Erythroblast (primary cell): Measurements from ENCODE around the gene ITIH4.

Experiments
- DNase-seq, 2 experiments: peaks; one replicate each; lab custom pipeline; 2025; lab: John Stamatoyannopoulos, UW
- GATA1 ChIP-seq: IDR thresholded peaks from 2 replicates; pipeline ENCODE4 v1.6.1; 2011; ENCODE audit warnings: low read depth, mild to moderate bottlenecking, control low read depth, low read length, moderate library complexity
- POLR2A ChIP-seq: IDR thresholded peaks from 2 replicates; pipeline ENCODE4 v1.6.1; 2011; ENCODE audit warnings: mild to moderate bottlenecking, low read length

ITIH4 gene

GRCh38 chr3:52834871-52835501, 4.5 kb upstream of the ITIH4 start, which contains the start of gene MUSTN1:
MUSTN1 (minus strand) TSS chr3:52835019; CDS start chr3:52834948, 71 bp downstream.
- no peak for DNase-seq
- TF ChIP-seq GATA1: no peak
- TF ChIP-seq POLR2A: no peak

DNA sequence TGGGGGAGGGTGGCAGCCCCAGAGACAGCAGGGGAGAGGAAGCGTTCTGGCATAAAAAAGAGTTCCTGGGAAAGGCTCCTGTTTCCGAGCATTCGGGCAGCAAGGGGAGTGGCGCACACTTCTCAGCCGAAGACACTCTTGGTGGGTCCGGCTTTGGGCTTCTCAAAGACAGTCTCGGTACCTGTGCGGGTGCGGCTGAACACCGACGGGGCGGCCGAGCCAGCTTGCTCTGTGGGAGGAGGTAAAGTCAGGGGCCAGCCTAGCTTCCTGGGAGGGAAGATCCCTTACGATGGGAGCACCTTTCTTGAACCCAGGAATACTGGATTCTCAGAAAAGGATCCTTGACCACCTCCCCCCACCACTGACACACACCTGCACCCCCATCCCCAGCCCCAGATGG, 2.7 kb upstream of the ITIH4 start:
- TF ChIP-seq POLR2A (no peak), GATA1 (no peak)
- no peak for DNase-seq

DNA sequence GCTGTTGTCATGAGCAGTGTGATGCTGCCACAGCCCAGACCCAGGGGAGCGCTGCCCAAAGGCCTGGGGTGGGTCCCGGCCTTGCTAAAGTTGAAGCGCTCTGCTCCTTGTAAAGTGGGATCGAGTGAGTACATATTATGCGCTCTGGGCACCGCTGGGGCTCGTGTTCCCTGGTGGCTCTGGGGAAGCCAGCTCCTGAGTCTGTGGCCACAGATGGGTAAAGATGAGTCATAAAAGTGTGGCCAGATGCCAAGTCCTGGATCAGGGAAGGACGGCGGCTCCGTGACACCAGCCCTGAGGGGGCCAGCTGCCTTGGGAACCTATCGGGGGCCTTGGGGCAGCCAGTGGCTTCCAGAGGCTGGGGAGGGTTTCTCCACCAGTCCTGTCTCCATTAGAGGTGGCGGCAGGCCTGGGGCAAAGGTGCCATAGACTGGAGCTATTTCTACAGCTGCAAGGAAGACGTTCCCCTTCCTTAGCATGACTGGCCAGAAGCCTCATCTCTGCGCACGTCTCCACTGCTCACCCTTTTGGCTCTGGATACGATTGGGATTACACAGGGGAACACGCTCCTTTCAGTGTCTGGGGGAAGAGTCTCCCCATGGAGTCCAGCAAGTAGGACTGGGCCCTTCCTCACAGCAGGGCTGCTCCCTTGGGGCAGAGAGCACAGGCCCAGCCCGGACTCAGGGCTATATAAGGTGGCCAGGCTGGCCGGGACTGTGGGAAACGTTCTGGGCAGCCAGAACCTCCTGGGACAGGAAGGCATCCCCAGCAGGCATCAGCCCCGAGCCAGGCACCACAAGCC, 1.2 kb upstream of the ITIH4 start:
- peak in 1 of 2 experiments; percentile 37 for DNase-seq
- TF ChIP-seq GATA1 (no peak), POLR2A (no peak)

DNA sequence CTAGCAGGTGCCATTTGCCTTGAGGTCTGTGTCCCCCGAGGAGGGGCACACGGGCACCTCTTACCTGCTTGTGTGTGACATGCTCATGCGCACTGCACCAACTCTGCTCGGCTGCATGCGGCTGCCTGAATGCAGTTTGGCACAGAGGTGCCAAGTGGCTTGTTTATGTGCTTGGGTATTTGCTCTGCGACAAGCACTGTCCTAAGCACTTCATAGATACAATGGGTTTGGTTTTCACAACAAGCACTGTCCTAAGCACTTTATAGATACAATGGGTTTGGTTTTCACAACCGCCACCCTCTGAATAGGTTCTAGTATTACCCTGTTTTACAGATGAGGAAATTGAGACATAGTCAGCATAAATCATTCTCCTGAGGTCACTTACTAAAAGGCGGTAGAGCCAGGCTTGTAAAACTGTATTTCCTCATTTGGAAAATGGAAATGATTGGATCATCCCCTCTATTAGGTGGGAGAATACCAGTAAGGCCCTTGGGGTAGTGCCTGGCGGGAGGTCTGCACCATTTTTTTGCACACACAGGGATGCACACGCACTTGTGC, 487 bp downstream of the ITIH4 start:
- DNase-seq: no peak
- TF ChIP-seq GATA1 (no peak), POLR2A (no peak)

- TF ChIP-seq GATA1: no peak
- TF ChIP-seq POLR2A: no peak
- DNase-seq: no peak
These were observed 990 bp downstream of the ITIH4 start for GRCh38 chr3:52829482-52829881.

GRCh38 chr3:52827866-52828376, 2.6 kb downstream of the ITIH4 start:
- TF ChIP-seq GATA1 (no peak), POLR2A (no peak)
- no peak for DNase-seq

DNA sequence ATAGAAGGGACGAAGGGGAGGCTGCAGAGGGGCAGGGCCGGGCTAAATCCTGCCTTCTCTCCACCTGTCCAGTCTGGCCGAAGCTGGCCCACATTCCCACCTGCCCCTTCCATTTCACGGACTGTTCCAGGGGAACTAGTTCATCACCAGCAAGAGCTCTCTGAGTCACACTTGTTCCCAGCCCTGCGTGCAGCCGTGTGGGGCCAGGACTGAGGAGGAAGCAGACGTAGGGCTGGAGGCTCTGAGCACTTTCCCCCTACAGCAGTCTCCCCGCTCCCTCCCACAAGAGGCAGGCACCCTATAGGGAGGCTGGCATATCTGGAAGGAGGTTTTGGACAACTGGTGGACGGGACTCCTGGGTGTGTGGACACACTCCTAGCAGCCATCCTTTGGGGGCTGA, 3.0 kb downstream of the ITIH4 start:
- no peak for TF ChIP-seq POLR2A
- no peak for TF ChIP-seq GATA1
- no peak for DNase-seq

DNA sequence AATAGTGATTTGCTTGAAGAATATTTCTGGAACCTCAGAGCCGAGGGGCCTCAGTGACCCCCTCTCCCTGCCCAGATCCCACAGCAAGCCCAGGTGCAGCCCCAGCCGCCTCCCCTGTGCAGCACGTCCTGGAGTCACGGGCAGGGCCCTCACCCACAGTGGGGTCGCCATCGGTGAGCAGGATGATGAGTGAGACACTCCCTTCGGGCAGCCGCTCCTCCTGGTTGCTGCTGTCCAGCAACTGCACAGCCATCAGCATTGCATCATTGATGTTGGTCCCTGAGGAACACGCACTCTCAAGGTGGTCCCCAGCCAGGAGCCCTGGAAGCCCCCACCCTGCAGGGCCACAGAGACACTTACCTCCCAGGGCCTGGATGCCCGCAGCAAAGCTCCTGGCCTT, 6.4 kb downstream of the ITIH4 start:
- no peak for DNase-seq
- TF ChIP-seq GATA1: no peak
- TF ChIP-seq POLR2A: no peak

GRCh38 chr3:52822363-52822762, 8.1 kb downstream of the ITIH4 start:
- DNase-seq: no peak
- no peak for TF ChIP-seq GATA1
- TF ChIP-seq POLR2A: no peak

GRCh38 chr3:52820736-52821135, 9.7 kb downstream of the ITIH4 start:
- DNase-seq: peak; percentile 33 to 57
- TF ChIP-seq GATA1 (no peak), POLR2A (no peak)

DNA sequence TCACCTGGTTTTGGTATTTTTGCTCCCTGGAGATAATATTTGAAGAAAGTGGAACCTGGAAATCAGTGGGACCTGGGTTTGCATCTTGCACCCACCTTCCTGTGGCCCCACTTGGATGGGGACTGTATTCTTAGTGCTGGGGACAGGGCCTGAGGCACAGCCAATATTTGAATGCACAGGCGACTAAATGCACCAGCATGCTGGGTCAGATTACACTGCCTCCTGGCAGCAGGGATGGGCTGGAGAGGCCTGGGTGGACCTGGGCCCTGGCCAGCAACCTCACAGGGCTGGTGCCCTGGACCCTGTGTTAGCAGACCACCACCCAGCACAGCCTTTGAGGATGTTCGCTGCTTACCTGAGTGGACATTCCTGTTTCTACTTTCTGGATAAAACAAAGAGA, 10.5 kb downstream of the ITIH4 start:
- TF ChIP-seq GATA1 (no peak), POLR2A (no peak)
- DNase-seq: no peak

GRCh38 chr3:52817860-52818259, 12.6 kb downstream of the ITIH4 start:
- DNase-seq: no peak
- TF ChIP-seq GATA1: no peak
- no peak for TF ChIP-seq POLR2A

DNA sequence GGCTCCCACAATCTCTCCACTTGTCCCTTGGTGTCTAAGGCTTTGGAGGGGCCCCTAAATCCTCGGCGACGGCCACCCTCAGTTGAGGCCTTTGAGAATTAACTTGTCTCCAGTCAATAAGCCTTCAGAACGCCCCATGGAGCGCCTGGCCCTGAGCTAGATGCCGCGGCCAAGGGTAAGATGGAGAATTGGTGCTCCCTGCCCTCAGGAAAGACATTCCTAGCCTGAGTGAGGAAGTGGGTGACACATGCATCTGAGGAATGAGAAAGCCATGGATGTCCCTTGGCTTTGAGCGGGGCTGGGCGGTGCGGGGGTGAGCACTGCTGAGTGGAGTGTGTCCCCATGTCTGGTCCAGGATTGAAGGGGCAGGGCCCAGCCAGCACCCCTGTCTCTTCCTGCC, 13.3 kb downstream of the ITIH4 start:
- TF ChIP-seq GATA1 (no peak), POLR2A (no peak)

GRCh38 chr3:52816654-52817053, 13.8 kb downstream of the ITIH4 start:
- DNase-seq: no peak
- TF ChIP-seq GATA1: no peak
- no peak for TF ChIP-seq POLR2A

More for the DNA sequence above, 13.3 kb downstream of the ITIH4 start:
- no peak for DNase-seq
